LNCAP (cell line): ENCODE measurements around the gene RAD51D.

ENCODE experiments used
- CTCF ChIP-seq: fragments of 450-650 bp; IDR thresholded peaks from 2 replicates; pipeline ENCODE4 v1.5.1; 2017; ENCODE audit warnings: mild to moderate bottlenecking

The RAD51D gene

GRCh38 chr17:35046245-35046644, 73.4 kb downstream of the RAD51D start:
- no peak for TF ChIP-seq CTCF

- TF ChIP-seq CTCF, result no peak
Measured at GRCh38 chr17:35044181-35044580, 75.5 kb downstream of the RAD51D start.
